Spleen (tissue), 7 donors: ENCODE measurements around the gene FRAS1.

Experiments used
- POLR2A ChIP-seq, 3 donors: fragments of 450-650 bp; IDR thresholded peaks; one replicate each; pipeline ENCODE4 v1.5.1; 2017; ENCODE audit warnings: antibody characterized with exemption in 3 of 3, mild to moderate bottlenecking in 1 of 3
- TF ChIP-seq, protein P1 (sequence below), 11 experiments: fragments of 200-600 bp in 7 of 11; fragments of 450-650 bp in 4 of 11; sonication (generic) in 4 of 11; IDR thresholded peaks in 8 of 11; conservative IDR thresholded peaks in 3 of 11; 1 replicate in 7 of 11; 2 replicates in 4 of 11; pipeline versions ENCODE4 v1.4.0 to v1.8.0; 2016 to 2021; ENCODE audit warnings: antibody characterized with exemption in 11 of 11, inconsistent platforms in 4 of 11, mild to moderate bottlenecking in 1 of 11
- donor health status: DM: no; HTN: no; CAD: no; lungs with moderate emphysema.
- donor health status: DM: no; HTN: no; CAD: no.
- donor health status: DM: no; HTN: no; CAD: no.

DNA sequence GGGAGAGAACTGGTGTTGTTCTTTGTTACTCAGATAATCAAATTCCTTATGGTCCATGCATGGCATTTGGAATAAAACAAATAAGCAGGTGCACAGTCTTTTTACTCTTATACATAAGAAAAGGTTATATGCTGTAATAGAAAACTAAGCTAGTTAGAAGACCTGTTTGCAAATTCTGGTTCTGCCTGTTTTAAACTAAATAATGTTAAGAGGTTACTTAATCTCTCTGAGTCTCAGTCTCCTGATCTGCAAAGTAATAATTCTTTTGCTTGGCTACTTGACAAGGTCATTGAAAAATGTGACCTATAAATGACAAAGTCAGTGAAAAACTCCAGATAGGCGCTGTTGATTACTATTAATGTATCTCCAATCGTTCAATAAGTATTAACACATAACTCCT, 451.9 kb downstream of the FRAS1 start:
- TF ChIP-seq, protein P1, sequence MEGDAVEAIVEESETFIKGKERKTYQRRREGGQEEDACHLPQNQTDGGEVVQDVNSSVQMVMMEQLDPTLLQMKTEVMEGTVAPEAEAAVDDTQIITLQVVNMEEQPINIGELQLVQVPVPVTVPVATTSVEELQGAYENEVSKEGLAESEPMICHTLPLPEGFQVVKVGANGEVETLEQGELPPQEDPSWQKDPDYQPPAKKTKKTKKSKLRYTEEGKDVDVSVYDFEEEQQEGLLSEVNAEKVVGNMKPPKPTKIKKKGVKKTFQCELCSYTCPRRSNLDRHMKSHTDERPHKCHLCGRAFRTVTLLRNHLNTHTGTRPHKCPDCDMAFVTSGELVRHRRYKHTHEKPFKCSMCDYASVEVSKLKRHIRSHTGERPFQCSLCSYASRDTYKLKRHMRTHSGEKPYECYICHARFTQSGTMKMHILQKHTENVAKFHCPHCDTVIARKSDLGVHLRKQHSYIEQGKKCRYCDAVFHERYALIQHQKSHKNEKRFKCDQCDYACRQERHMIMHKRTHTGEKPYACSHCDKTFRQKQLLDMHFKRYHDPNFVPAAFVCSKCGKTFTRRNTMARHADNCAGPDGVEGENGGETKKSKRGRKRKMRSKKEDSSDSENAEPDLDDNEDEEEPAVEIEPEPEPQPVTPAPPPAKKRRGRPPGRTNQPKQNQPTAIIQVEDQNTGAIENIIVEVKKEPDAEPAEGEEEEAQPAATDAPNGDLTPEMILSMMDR (IDR thresholded peaks at IDR 0.05 in 8 of 11, conservative IDR thresholded peaks at IDR 0.05 in 3 of 11): no peak
- TF ChIP-seq POLR2A (IDR thresholded peaks at IDR 0.05): no peak
